Ureter (tissue), 1 donor: ENCODE measurements around the gene RBBP6. TPM values are rescaled to one million over a fixed set of nuclear protein-coding genes. Genes with fewer than 3 reads are reported as not detected.

Experiments used
- total RNA-seq: library from RNA; stranded (reverse); gene quantifications from one replicate; pipeline ENCODE4 v1.2.4, GENCODE V29; 2023
- donor health status: DM: yes; HTN: yes; CAD: no.

Gene RBBP6
- total RNA-seq, 1 donor from 2014 or later = 56.1 TPM

Other genes with a start within 250 kb of the RBBP6 start
- 109 TPM for gene TNRC6A, start 190.1 kb downstream of the RBBP6 start, total RNA-seq